Neural cell (in vitro differentiated cells): Measurements from ENCODE around the gene ACSM4. TPM values are rescaled to one million over a fixed set of nuclear protein-coding genes. Genes with fewer than 3 reads are reported as not detected.

Experiments
- H2AFZ ChIP-seq: fragments of 200-600, 300-800 bp; sonication (generic), shearing (Covaris generic); 2 replicates; pipeline ENCODE4 v1.6.0; 2014; ENCODE audit warnings: low read depth, mild to moderate bottlenecking, antibody characterized with exemption, low read length, moderate library complexity
- H3F3A ChIP-seq: fragments of 200-600 bp; shearing (Covaris generic); 2 replicates; pipeline ENCODE4 v1.6.1; 2016; ENCODE audit warnings: mild to moderate bottlenecking, moderate library complexity, mixed read lengths, antibody characterized with exemption, low read length; ENCODE audit not compliant: insufficient read depth, poor library complexity, severe bottlenecking
- H3K27ac ChIP-seq: fragments of 200-600, 300-800 bp; sonication (generic), shearing (Covaris generic); 2 replicates; pipeline ENCODE4 v1.5.1; 2014; ENCODE audit warnings: mild to moderate bottlenecking, low read length, moderate library complexity
- H3K27me3 ChIP-seq: fragments of 300-800, 200-600 bp; sonication (generic), shearing (Covaris generic); 2 replicates; pipeline ENCODE4 v1.6.0; 2014; ENCODE audit warnings: mild to moderate bottlenecking, low read depth, low read length, moderate library complexity; ENCODE audit not compliant: insufficient read depth
- H3K36me3 ChIP-seq: fragments of 300-800, 200-600 bp; sonication (generic), shearing (Covaris generic); 2 replicates; pipeline ENCODE4 v1.5.1; 2014; ENCODE audit warnings: mild to moderate bottlenecking, antibody characterized with exemption, low read length, moderate library complexity; ENCODE audit not compliant: insufficient read depth
- H3K4me2 ChIP-seq: fragments of 300-800, 200-600 bp; sonication (generic), shearing (Covaris generic); 2 replicates; pipeline ENCODE4 v1.6.0; 2014; ENCODE audit warnings: mild to moderate bottlenecking, low read length
- H3K4me3 ChIP-seq: fragments of 300-800, 200-600 bp; sonication (generic), shearing (Covaris generic); 2 replicates; pipeline ENCODE4 v1.5.1; 2014; ENCODE audit warnings: mild to moderate bottlenecking, low read length, moderate library complexity
- H3K79me2 ChIP-seq: fragments of 200-600 bp; shearing (Covaris generic); replicated peaks from 2 replicates; pipeline ENCODE4 v1.6.0; 2014; ENCODE audit warnings: mild to moderate bottlenecking, low read length, moderate library complexity; ENCODE audit not compliant: insufficient read depth
- H3K9ac ChIP-seq: fragments of 300-800, 200-600 bp; sonication (generic), shearing (Covaris generic); 2 replicates; pipeline ENCODE4 v1.6.1; 2016; ENCODE audit warnings: mild to moderate bottlenecking, low read length, mixed read lengths
- H3K9me2 ChIP-seq: fragments of 200-600 bp; shearing (Covaris generic); 2 replicates; pipeline ENCODE4 v1.6.1; 2016; ENCODE audit warnings: mild to moderate bottlenecking, low read length, mixed read lengths; ENCODE audit not compliant: insufficient read depth
- H3K9me3 ChIP-seq: fragments of 200-600, 300-800 bp; sonication (generic), shearing (Covaris generic); 2 replicates; pipeline ENCODE4 v1.6.1; 2016; ENCODE audit warnings: mild to moderate bottlenecking, mixed run types, low read length, moderate library complexity, mixed read lengths
- H4K20me1 ChIP-seq: fragments of 200-600 bp; shearing (Covaris generic); 2 replicates; pipeline ENCODE4 v1.6.1; 2016; ENCODE audit warnings: mild to moderate bottlenecking, mixed run types; ENCODE audit not compliant: insufficient read depth
- CTCF ChIP-seq: fragments of 450-650 bp; IDR thresholded peaks from 2 replicates; pipeline ENCODE4 v1.5.1; 2014; ENCODE audit warnings: antibody characterized with exemption, mild to moderate bottlenecking, moderate library complexity; ENCODE audit not compliant: poor library complexity, severe bottlenecking
- EP300 ChIP-seq: fragments of 450-650 bp; conservative IDR thresholded peaks from 2 replicates; pipeline ENCODE4 v1.6.1; 2014; ENCODE audit warnings: antibody characterized with exemption, mild to moderate bottlenecking, moderate library complexity; ENCODE audit not compliant: poor library complexity, severe bottlenecking
- EZH2 ChIP-seq: fragments of 200-600, 300-800 bp; shearing (Covaris generic), sonication (generic); IDR thresholded peaks from 2 replicates; pipeline ENCODE4 v1.6.1; 2014; ENCODE audit warnings: antibody characterized with exemption, low read length, borderline replicate concordance, mild to moderate bottlenecking; ENCODE audit not compliant: insufficient read depth, poor library complexity, severe bottlenecking
- MXI1 ChIP-seq: fragments of 450-650 bp; conservative IDR thresholded peaks from 2 replicates; pipeline ENCODE4 v1.6.1; 2014; ENCODE audit warnings: antibody characterized with exemption, mild to moderate bottlenecking; ENCODE audit not compliant: poor library complexity, severe bottlenecking
- POLR2AphosphoS5 ChIP-seq: IDR thresholded peaks from 2 replicates; pipeline ENCODE4 v1.6.1; 2012
- RAD21 ChIP-seq: fragments of 450-650 bp; conservative IDR thresholded peaks from 2 replicates; pipeline ENCODE4 v1.6.1; 2014; ENCODE audit warnings: antibody characterized with exemption, mild to moderate bottlenecking, moderate library complexity
- REST ChIP-seq: IDR thresholded peaks from 2 replicates; pipeline ENCODE4 v1.6.1; 2012; ENCODE audit warnings: borderline replicate concordance
- SMC3 ChIP-seq: fragments of 450-650 bp; conservative IDR thresholded peaks from 2 replicates; pipeline ENCODE4 v1.6.1; 2014; ENCODE audit warnings: antibody characterized with exemption, mild to moderate bottlenecking, moderate library complexity; ENCODE audit not compliant: poor library complexity
- TAF1 ChIP-seq: IDR thresholded peaks from 2 replicates; pipeline ENCODE4 v1.6.1; 2012; ENCODE audit warnings: low read depth
- polyA plus RNA-seq: library from polyadenylated mRNA; depleted of rRNA; stranded (reverse); fragments of >200 nt; gene quantifications from 2 replicates; pipeline ENCODE4 v1.2.3, GENCODE V29; 2014

The ACSM4 gene
- polyA plus RNA-seq, 1 donor from 2014 or later, result not detected

- H3K4me2 ChIP-seq, result no peak overlapping the region
- H2AFZ ChIP-seq, result no peak overlapping the region
- H3K27me3 ChIP-seq, result no peaks in the 10 kb centered on the region
- H4K20me1 ChIP-seq, result no peaks in the 10 kb centered on the region
- H3K9me3 ChIP-seq, result no peaks in the 10 kb centered on the region
- TF ChIP-seq REST (no peak), SMC3 (no peak), RAD21 (no peak), TAF1 (no peak), EP300 (no peak), POLR2AphosphoS5 (no peak), CTCF (no peak), MXI1 (no peak), EZH2 (no peak)
- no peak overlapping the region for H3K4me3 ChIP-seq
- H3K79me2 ChIP-seq, result no peaks in the 10 kb centered on the region
- no peaks in the 10 kb centered on the region for H3K9me2 ChIP-seq
- no peaks in the 10 kb centered on the region for H3K36me3 ChIP-seq
- no peak overlapping the region for H3K9ac ChIP-seq
- H3F3A ChIP-seq, result no peaks in the 10 kb centered on the region
- H3K27ac ChIP-seq, result no peak overlapping the region
Measured at GRCh38 chr12:7265251-7265650, 38.6 kb upstream of the ACSM4 start.

DNA sequence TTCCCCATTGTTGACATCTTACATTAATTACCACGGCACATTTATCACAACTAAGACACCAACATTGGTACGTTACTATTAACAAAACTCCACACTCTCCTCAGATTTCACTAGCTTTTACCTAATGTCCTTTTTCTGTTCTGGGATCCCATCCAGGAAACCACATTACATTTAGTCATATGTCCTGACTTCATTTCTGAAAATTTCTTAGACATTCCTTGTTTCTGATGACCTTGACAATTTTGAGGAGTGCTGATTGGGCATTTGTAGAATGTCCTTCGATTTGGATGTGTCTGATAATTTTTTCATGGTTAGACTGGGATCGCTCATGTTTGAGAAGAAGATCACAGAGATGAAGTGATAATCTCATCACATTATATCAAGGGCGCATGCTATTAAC lies 34.6 kb upstream of the ACSM4 start:
- Histone ChIP-seq H3K27me3 (no peaks in the 10 kb centered on the region), H3K27ac (no peak overlapping the region), H4K20me1 (no peaks in the 10 kb centered on the region), H3K79me2 (no peaks in the 10 kb centered on the region), H3K9ac (no peak overlapping the region), H3K9me2 (no peaks in the 10 kb centered on the region), H3K4me3 (no peak overlapping the region), H3K36me3 (no peaks in the 10 kb centered on the region), H3K9me3 (no peaks in the 10 kb centered on the region), H2AFZ (no peak overlapping the region), H3K4me2 (no peak overlapping the region), H3F3A (no peaks in the 10 kb centered on the region)
- TF ChIP-seq EP300 (no peak), RAD21 (no peak), TAF1 (no peak), MXI1 (no peak), CTCF (no peak), SMC3 (no peak), REST (no peak), POLR2AphosphoS5 (no peak), EZH2 (no peak)
